ENCODE results near the gene LCAT.
"Not testable (repeated sequence)": the region's sequence is repeated elsewhere in the genome, so short reads cannot be mapped to it uniquely, and the experiment has no call there.

The LCAT gene

DNA sequence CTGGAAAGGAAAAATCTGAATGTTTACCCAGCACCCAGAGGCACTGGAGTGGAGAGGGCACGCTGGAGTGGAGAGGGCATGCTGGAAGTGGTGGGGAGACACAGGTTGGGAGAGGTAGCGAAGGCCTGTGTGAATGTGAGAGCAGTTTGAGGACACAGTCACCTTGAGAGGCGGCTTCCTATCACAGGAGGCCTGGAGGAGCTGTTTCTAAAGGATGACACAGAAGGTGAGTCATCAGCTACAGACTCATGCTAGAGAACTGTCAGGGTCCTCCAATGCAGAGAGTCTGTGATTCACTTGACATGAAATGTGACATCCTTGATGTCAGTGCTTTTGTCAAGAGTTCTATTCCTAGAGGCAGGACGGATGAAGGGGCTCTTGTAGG lies 26.1 kb downstream of the LCAT start:
- TF ChIP-seq, protein P1, sequence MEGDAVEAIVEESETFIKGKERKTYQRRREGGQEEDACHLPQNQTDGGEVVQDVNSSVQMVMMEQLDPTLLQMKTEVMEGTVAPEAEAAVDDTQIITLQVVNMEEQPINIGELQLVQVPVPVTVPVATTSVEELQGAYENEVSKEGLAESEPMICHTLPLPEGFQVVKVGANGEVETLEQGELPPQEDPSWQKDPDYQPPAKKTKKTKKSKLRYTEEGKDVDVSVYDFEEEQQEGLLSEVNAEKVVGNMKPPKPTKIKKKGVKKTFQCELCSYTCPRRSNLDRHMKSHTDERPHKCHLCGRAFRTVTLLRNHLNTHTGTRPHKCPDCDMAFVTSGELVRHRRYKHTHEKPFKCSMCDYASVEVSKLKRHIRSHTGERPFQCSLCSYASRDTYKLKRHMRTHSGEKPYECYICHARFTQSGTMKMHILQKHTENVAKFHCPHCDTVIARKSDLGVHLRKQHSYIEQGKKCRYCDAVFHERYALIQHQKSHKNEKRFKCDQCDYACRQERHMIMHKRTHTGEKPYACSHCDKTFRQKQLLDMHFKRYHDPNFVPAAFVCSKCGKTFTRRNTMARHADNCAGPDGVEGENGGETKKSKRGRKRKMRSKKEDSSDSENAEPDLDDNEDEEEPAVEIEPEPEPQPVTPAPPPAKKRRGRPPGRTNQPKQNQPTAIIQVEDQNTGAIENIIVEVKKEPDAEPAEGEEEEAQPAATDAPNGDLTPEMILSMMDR (conservative IDR thresholded peaks at IDR 0.05; ENCODE audit: control insufficient read depth, insufficient read depth, low read depth, low read length): no peak
- DNase-seq (ENCODE audit: low read depth): peak; percentile 95
- no peak overlapping the region for H3K4me3 ChIP-seq (ENCODE audit: control insufficient read depth, low read depth, low read length)

DNA sequence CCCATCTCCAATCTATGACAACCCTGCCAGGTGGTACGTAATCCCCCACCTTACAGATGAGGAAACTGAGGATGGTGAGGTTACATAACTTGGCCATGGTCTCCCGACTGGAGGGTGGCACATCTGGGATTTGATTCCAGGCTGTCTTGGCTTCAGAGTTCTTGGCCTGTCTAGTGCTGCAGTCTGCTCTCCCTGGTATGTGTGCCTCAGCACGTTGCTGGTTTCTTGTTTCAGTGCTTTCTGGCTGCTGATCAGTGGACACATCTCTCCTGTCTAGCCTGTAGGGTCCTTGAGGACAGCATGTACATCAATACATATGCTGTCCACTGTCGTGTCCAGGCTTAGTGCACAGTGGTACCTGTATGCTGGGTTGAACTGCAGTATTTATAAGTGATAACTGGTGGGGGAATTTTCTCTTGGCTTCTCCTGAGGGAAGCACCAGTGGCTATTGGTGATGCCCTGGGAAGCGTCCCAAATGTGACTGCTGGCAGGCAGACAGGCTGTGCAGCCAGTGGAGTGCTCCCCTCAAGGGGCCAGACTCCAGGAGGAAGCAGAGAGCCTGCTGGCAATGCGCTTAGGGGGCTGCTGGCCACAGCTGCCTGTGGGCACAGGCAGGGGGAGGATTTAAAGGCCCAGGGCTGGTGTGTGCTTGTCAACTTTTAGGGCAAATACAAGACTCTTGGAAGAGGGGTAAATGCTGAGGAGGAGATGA lies 26.6 kb downstream of the LCAT start:
- DNase-seq (ENCODE audit: low read depth): no peak
- H3K4me3 ChIP-seq (ENCODE audit: control insufficient read depth, low read depth, low read length): no peak overlapping the region
- TF ChIP-seq, protein P1 (conservative IDR thresholded peaks at IDR 0.05; ENCODE audit: control insufficient read depth, insufficient read depth, low read depth, low read length): no peak

DNA sequence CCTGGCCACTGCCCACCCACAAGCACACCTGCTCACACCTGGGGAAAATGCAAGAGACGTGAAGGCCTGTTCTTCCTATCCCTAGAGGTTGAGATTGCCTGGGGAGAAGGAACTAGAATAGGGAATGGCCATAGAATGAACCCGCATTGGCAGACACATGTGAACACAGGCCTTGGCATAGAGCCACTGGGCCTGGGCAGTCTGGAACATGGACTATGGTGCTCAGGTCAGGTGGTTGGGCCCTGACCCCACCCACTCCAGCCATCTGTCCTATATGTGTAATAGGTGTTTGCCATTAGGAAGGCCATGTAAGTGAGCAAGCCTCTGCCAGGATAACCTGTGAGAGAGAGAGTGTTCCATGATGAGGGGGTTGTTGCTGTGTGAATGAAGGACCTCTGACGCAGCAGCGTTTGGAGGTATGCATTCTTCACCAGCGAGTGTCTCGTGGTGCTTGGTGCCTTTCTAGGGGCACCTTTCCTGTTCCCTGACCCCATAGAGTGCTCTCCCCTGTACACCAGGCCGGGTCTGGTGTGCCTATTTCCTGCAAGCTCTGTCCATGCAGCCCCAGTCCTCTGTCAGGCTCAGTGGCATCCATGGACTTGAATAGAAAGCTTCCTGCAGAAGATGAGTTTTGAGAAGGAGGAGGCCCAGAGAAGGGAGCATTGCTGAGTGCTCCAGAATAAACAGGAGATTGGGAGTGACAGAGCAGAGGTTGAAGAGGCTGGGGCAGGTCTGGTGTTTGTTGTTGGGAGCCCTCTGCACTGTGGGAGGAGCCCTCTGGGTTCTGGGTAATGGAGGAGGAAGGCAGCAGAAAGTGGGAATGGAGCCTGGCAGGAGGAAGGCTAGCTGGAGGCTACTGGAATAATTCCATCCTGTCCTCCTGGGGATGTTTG lies 27.8 kb downstream of the LCAT start:
- TF ChIP-seq, protein P1 (conservative IDR thresholded peaks at IDR 0.05; ENCODE audit: control insufficient read depth, insufficient read depth, low read depth, low read length): no peak
- no peak overlapping the region for H3K4me3 ChIP-seq (ENCODE audit: control insufficient read depth, low read depth, low read length)
- no peak for DNase-seq (ENCODE audit: low read depth)

DNA sequence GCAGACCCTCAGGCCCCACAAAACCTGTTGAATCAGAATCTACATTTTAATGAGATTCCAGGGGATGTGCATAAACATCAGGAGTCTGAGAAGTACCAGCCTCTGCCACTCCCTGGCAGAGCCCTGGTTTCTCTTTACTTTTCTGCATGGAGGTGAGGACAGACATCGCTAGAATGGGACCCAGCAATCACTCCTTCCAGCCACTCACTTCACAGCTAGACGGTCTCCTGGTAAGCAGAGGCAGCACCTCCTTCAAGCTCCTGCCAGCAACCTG lies 28.5 kb downstream of the LCAT start:
- not testable (repeated sequence) for H3K4me3 ChIP-seq (ENCODE audit: control insufficient read depth, low read depth, low read length); DNase-seq (ENCODE audit: low read depth)

DNA sequence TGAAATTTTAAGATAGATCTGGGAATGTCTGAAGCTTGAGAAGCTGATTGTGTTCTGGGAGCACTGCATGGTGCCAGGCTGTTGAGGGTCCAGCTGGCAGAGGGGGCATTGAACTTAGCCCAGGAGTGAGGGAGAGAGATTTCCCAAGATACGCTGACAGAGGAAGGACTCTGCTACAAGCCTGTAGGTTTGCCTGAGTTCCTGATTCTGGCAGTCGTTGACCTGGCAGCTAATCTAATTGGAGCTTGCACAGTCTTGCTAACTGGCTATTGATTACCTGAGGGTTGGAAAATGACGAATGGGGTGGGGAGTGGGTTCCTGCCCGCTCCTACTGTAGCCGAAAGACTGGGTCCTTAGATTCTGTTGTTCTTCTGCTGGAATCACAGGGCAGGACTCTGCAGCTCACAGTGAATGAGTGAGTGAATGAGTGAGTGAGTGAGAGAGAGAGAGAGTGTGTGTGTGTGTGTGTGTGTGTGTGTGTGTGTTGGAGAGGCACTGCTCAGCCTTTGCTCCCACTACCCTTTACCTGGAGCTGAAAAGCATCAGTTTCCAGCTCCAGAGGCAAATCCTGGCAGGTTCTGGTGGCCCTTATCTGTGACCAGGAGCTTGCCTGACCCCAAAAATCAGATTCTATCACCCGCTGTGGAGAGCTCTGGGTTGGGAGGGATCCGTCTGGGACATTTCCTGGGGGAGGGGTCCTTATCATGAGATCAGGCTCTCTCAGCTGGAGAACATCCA lies 29.0 kb downstream of the LCAT start:
- TF ChIP-seq, protein P1 (conservative IDR thresholded peaks at IDR 0.05; ENCODE audit: control insufficient read depth, insufficient read depth, low read depth, low read length): no peak
- no peak for DNase-seq (ENCODE audit: low read depth)
- H3K4me3 ChIP-seq (ENCODE audit: control insufficient read depth, low read depth, low read length): no peak overlapping the region

DNA sequence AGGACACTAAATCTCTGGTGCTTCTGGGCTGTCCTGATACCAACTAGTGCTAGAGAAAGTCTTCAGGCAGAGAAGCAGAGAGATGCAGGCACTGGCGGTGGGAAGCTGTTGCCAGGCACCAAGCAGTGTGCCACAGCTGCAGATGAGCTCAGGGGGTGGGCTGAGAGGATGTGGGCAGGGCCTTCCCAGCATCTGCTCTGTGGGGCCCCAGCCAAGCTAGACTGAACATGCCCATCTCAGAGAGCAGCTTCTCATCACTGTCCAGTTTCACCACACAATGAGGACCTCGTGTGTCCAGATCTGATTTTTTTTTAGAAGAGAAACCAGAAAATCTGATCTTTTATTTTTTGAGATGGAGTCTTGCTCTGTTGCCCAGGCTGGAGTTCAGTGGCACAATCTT lies 33.8 kb downstream of the LCAT start:
- TF ChIP-seq, protein P1 (conservative IDR thresholded peaks at IDR 0.05; ENCODE audit: control insufficient read depth, insufficient read depth, low read depth, low read length): no peak
- no peak overlapping the region for H3K4me3 ChIP-seq (ENCODE audit: control insufficient read depth, low read depth, low read length)
- DNase-seq (ENCODE audit: low read depth): peak; percentile 74
